NT2/D1 (cell line): ENCODE data around the gene FZD10.

Experiments
- DNase-seq: peaks from one replicate; pipeline ENCODE4 v3.0.0-alpha.2; 2011; ENCODE audit warnings: low read depth, low spot score
- H3K27me3 ChIP-seq: 2 replicates; pipeline ENCODE4 v1.6.0; 2011; ENCODE audit warnings: mild to moderate bottlenecking; ENCODE audit not compliant: insufficient read length, insufficient read depth
- H3K36me3 ChIP-seq: 2 replicates; pipeline ENCODE4 v1.6.1; 2011; ENCODE audit warnings: mild to moderate bottlenecking, low read length, mixed read lengths; ENCODE audit not compliant: insufficient read depth, insufficient read length
- H3K4me1 ChIP-seq: 2 replicates; pipeline ENCODE4 v1.5.1; 2011; ENCODE audit not compliant: insufficient read depth, insufficient read length
- H3K4me3 ChIP-seq: 2 replicates; pipeline ENCODE4 v1.5.1; 2011; ENCODE audit warnings: low read depth; ENCODE audit not compliant: insufficient read length
- H3K9ac ChIP-seq: 2 replicates; pipeline ENCODE4 v1.6.0; 2011; ENCODE audit warnings: low read depth; ENCODE audit not compliant: insufficient read length
- H3K9me3 ChIP-seq: 2 replicates; pipeline ENCODE4 v1.5.1; 2011; ENCODE audit warnings: mild to moderate bottlenecking, low read length; ENCODE audit not compliant: insufficient read depth
- SUZ12 ChIP-seq: IDR thresholded peaks from 2 replicates; pipeline ENCODE4 v1.6.1; 2011; ENCODE audit not compliant: insufficient read length, insufficient read depth; ENCODE audit errors: extremely low read depth
- YY1 ChIP-seq: IDR thresholded peaks from 2 replicates; pipeline ENCODE4 v1.6.1; 2011; ENCODE audit not compliant: insufficient read length, insufficient read depth
- ZNF274 ChIP-seq: IDR thresholded peaks from 2 replicates; pipeline ENCODE4 v1.6.1; 2011; ENCODE audit warnings: mild to moderate bottlenecking, low read depth, low read length

The FZD10 gene

DNA sequence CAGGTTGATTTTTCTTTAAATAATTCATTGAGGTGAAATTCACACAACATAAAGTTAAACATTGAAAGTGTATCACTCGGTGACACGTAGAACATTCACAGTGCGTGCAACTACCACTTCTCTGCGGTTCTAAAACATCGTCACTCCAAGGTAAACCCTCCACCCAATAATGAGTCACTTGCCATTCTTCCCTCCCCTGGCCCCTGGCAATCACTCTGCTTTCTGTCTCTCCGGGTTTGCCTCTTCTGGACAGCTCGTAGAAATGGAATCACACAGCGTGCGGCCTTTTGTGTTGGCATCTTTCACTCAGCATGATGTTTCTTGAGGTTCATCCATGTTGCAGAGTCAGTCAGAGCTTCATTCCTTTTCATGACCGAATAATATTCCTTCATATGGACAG, 18.9 kb downstream of the FZD10 start:
- no peak overlapping the region for H3K9ac ChIP-seq
- no peaks in the 10 kb centered on the region for H3K4me1 ChIP-seq
- peaks cover 5% of the 10 kb centered on the region; the same call in 1 of the 2 replicates for H3K9me3 ChIP-seq
- H3K27me3 ChIP-seq = peaks cover 69% of the 10 kb centered on the region
- TF ChIP-seq SUZ12 (no peak), ZNF274 (no peak), YY1 (no peak)
- H3K36me3 ChIP-seq = no peaks in the 10 kb centered on the region
- DNase-seq = no peak
- H3K4me3 ChIP-seq = no peak overlapping the region

DNA sequence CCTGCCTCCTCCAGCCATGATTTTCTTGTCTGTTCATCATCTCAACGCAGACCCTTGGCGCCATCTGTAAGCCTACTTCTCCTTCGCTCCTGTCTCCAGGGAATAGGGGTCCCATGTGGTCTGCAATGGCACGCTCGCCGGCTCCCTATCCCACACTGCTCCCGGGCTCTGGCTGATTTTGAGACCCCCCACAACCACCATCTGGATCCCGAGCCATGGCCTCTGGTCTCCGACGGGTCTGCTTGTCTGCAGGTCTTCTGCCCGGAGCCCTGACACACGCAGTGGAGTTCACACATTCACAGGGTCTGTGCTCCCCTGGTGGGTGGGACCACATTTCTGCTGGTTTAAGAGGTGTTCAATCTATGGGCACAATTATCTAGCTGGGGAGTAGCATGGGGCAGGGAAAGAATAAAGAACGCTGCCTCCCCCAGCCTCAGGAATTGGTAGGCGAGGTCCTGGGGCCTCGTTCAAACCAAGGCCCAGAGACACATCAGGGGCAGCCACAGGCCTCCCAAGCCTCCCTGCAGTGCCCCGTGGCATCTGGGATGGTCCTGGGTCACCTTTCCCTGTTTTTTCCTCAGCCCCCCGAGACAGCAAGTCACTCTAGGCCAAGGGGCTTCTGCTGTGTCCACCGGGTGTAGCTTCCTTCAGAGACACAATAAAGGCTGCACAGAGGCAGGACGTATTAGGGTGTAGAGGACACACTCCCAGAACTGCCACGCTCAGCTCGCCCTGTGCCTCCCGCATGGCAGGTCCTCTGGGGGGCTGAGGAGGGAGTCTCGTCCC, 21.5 kb downstream of the FZD10 start:
- peaks cover 69% of the 10 kb centered on the region for H3K27me3 ChIP-seq
- H3K36me3 ChIP-seq = no peaks in the 10 kb centered on the region
- H3K9ac ChIP-seq = no peak overlapping the region

DNA sequence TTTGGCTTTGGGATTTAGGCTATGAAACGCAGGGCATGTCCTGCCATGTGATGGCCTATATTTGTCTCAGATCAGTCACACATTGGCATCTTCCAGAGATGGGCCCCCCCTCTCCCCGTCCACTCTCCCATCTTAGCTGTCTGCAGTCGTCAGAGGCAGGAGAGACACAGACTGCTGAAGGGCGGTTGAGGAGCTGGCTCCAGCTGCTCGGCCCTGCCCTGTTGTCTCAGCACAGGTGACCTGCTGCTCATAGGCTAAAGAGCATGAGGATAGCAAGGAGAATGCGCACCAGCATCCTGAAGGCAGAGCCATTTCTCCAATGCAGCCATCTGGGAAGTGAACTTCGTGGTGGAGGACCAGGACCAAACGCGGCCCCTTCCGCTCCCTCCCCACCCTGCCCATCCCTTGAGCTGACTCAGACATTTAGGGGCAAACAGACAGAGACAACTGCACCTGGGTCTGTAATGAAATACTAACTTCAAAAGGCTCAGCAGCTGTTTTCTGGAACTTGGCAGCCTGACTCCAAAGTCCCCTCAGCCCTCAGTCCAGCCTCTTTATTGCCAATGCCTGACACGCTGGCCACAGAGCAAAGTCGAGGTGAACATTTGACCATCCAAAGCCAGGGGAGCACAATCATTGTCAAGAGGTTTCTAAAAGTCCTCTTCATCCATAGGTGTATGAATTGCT, 22.3 kb downstream of the FZD10 start:
- Histone ChIP-seq H3K4me1 (peaks cover 7% of the 10 kb centered on the region), H3K4me3 (no peak overlapping the region), H3K9me3 (peaks cover 5% of the 10 kb centered on the region; the same call in 1 of the 2 replicates), H3K27me3 (peaks cover 64% of the 10 kb centered on the region), H3K36me3 (no peaks in the 10 kb centered on the region), H3K9ac (no peak overlapping the region)
- TF ChIP-seq YY1 (no peak), ZNF274 (no peak), SUZ12 (no peak)
- DNase-seq = no peak

More for the DNA sequence above, 21.5 kb downstream of the FZD10 start:
- TF ChIP-seq YY1 (no peak), ZNF274 (no peak), SUZ12 (no peak)
- no peak overlapping the region for H3K4me3 ChIP-seq
- DNase-seq = no peak
- peaks cover 7% of the 10 kb centered on the region for H3K4me1 ChIP-seq
- H3K9me3 ChIP-seq = peaks cover 5% of the 10 kb centered on the region; the same call in 1 of the 2 replicates

DNA sequence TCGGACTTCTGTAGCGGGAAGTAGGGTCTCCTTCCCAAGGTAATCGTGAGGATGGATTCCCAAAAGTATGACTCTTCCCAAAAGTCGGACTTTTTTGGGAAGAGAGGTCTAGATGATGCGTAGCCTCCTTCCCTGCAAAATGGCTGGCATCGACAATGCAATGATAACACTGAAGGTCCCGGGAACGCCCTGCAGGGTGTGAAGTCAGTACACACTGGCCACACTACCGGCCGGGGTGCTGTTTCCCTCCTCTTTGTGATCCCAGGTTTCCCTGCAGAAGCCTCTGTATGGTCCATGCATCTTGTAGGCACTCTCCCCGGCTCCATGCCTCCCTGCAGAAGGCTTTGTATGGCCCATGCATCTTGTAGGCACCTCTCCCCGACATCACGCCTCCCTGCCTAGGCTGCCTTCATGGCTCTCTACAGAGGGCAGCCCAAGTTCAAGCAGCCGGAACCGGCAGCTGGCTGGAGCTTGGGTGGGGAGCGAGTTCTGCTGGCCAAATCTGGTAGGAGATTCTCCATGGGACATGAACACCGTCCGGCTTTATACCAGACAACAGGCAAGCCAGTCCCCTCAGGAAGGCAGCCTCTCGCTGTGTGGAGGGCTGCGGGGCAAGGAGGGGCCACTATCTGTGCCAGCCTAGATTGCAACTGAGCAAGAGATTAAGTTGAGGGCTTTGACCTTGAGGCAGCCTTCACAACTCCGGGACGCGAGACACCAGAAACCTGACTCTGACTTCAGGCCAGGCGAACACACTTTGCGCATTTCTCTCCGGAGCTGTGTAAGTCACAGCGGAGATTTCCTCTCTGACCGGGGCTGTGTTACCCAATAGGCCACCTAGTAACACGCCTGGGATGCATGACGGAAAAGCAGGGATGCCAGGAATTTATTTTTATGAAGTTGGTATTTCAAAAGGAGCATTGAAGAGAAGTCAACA, 23.5 kb downstream of the FZD10 start:
- no peak for DNase-seq
- H3K36me3 ChIP-seq = no peaks in the 10 kb centered on the region
- no peak overlapping the region for H3K9ac ChIP-seq
- peaks cover 55% of the 10 kb centered on the region for H3K27me3 ChIP-seq
- TF ChIP-seq SUZ12 (no peak), ZNF274 (no peak), YY1 (no peak)
- H3K9me3 ChIP-seq = peaks cover 5% of the 10 kb centered on the region; the same call in 1 of the 2 replicates
- no peak overlapping the region for H3K4me3 ChIP-seq
- peaks cover 7% of the 10 kb centered on the region for H3K4me1 ChIP-seq

DNA sequence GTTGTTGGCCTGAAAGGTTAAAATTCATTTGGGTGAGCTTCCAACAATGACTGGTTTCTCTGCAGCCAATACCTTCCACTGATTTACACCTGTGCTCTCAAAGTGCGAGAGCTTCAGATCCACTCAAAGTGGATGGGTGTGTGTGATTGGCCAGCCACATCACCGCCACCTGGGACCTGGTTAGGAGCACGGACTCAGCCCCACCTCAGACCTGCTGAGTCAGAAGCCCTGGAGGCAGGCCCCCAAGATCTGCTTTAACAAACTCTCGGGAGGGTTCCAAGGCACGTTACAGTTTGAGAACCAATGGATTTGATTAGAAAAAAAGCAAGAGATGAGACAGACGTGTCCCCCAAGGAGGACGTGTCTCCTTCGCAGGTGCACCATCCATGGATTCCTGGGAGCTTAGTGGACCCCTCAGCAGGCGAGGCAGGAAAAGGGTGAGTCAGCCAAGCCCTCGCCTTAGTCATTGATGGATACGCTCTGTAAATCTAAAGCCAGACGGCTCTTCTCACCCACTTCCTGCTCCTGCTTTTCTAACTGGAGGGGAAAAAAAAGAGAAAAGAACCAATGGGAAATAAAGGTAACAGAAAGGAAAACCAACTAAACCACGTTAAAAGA, 24.5 kb downstream of the FZD10 start:
- H3K9me3 ChIP-seq = peaks cover 4% of the 10 kb centered on the region; the same call in 1 of the 2 replicates
- H3K4me3 ChIP-seq = no peak overlapping the region
- H3K36me3 ChIP-seq = no peaks in the 10 kb centered on the region
- H3K9ac ChIP-seq = no peak overlapping the region
- peak; percentile 50 for DNase-seq
- peaks cover 45% of the 10 kb centered on the region for H3K27me3 ChIP-seq
- TF ChIP-seq SUZ12 (no peak), YY1 (no peak), ZNF274 (no peak)
- H3K4me1 ChIP-seq = peaks cover 7% of the 10 kb centered on the region

DNA sequence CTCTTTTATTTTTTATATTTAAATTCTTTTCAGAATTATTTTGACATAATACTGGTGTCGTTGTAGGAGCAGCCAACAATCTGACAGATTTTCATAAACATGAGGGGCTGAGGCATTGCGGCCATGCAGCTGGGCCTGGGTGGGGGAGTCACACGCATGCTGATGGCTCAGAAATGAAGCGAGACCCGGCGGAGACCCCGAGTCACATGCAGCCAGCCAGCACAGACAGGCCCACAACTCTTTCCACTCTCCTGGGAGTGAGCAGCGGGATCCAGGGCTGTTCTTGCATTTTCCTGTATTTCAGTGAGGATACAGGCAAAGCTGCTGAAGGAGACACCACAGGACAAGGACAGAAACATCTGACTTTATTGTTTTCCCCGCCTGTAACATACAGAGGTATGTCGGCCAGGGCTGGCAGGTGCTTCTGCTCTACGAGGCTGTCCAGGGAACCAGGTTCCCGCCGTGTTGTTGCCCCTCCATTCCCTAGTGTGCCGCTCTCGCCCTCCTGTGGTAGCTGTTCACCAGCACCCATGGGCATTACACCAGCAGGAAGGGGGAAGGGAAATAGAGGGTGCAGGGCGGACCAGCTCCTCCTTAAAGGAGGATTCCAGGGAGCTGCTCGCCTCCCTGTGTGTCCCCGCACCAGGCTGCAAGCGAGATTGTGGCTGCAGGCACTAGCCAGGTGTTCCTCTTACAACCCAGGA, 30.5 kb downstream of the FZD10 start:
- H3K4me3 ChIP-seq = no peak overlapping the region
- H3K36me3 ChIP-seq = no peaks in the 10 kb centered on the region
- H3K27me3 ChIP-seq = peaks cover 20% of the 10 kb centered on the region
- H3K4me1 ChIP-seq = peaks cover 3% of the 10 kb centered on the region
- DNase-seq = no peak
- TF ChIP-seq ZNF274 = no peak
- no peak for TF ChIP-seq SUZ12
- no peak for TF ChIP-seq YY1
- no peak overlapping the region for H3K9ac ChIP-seq
- H3K9me3 ChIP-seq = no peaks in the 10 kb centered on the region
